Measurements from ENCODE around the gene EVA1A.

Gene EVA1A

GRCh38 chr2:75560768-75561565 lies at the start of gene EVA1A:
TSS of gene EVA1A (minus strand) at chr2:75560939. CDS start at chr2:75518140, 42,799 bp downstream.
- DNase-seq, result no peak

GRCh38 chr2:75609937-75610508 lies 49.3 kb upstream of the EVA1A start:
- no peak for DNase-seq

GRCh38 chr2:75609334-75609689 lies 48.6 kb upstream of the EVA1A start:
- DNase-seq, result no peak

GRCh38 chr2:75608684-75609333 lies 48.1 kb upstream of the EVA1A start:
- no peak for DNase-seq

- DNase-seq, result no peak
Measured at GRCh38 chr2:75607988-75608683, 47.4 kb upstream of the EVA1A start.

- no peak for DNase-seq
Measured at GRCh38 chr2:75607400-75607798, 46.7 kb upstream of the EVA1A start.

- no peak for DNase-seq
Measured at GRCh38 chr2:75606761-75607399, 46.1 kb upstream of the EVA1A start.

GRCh38 chr2:75605770-75606529 lies 45.2 kb upstream of the EVA1A start:
- no peak for DNase-seq

- no peak for DNase-seq
Measured at GRCh38 chr2:75604484-75604883, 43.7 kb upstream of the EVA1A start.

GRCh38 chr2:75603477-75603876 lies 42.7 kb upstream of the EVA1A start:
- no peak for DNase-seq

- no peak for DNase-seq
Measured at GRCh38 chr2:75602724-75603342, 42.1 kb upstream of the EVA1A start.

GRCh38 chr2:75600461-75601011 lies 39.8 kb upstream of the EVA1A start:
- DNase-seq, result no peak

GRCh38 chr2:75598589-75599155 lies 37.9 kb upstream of the EVA1A start:
- DNase-seq, result no peak

- no peak for DNase-seq
Measured at GRCh38 chr2:75597949-75598348, 37.2 kb upstream of the EVA1A start.

- DNase-seq, result no peak
Measured at GRCh38 chr2:75596784-75597183, 36.0 kb upstream of the EVA1A start.

GRCh38 chr2:75595541-75596395 lies 35.0 kb upstream of the EVA1A start:
- DNase-seq, result no peak

- DNase-seq, result no peak
Measured at GRCh38 chr2:75594596-75594995, 33.9 kb upstream of the EVA1A start.

- DNase-seq, result no peak
Measured at GRCh38 chr2:75592888-75593287, 32.1 kb upstream of the EVA1A start.

GRCh38 chr2:75592030-75592429 lies 31.3 kb upstream of the EVA1A start:
- DNase-seq, result peak; percentile 43
